ENCODE results near the gene DNAJA1.
"Not testable (repeated sequence)": the region's sequence is repeated elsewhere in the genome, so short reads cannot be mapped to it uniquely, and the experiment has no call there.

DNAJA1 gene

GRCh38 chr9:33024966-33025571 is at the start of gene DNAJA1:
Gene DNAJA1 (plus strand): TSS chr9:33025273. CDS start chr9:33026485, 1,212 bp downstream.
- no peak for DNase-seq

GRCh38 chr9:32978051-32978450 is 47.0 kb upstream of the DNAJA1 start:
- DNase-seq: no peak

GRCh38 chr9:32986971-32987370 is 38.1 kb upstream of the DNAJA1 start:
- DNase-seq: no peak

GRCh38 chr9:32989660-32990059 is 35.4 kb upstream of the DNAJA1 start:
- DNase-seq: no peak

GRCh38 chr9:32991897-32992594 is 33.0 kb upstream of the DNAJA1 start:
- no peak for DNase-seq

- no peak for DNase-seq
Measured at GRCh38 chr9:32992595-32993238, 32.4 kb upstream of the DNAJA1 start.

GRCh38 chr9:33000682-33001055 is 24.4 kb upstream of the DNAJA1 start:
- not testable (repeated sequence) for DNase-seq

- not testable (repeated sequence) for DNase-seq
Measured at GRCh38 chr9:33005335-33005734, 19.7 kb upstream of the DNAJA1 start.

GRCh38 chr9:33007755-33008154 is 17.3 kb upstream of the DNAJA1 start:
- no peak for DNase-seq

GRCh38 chr9:33011831-33012230 is 13.2 kb upstream of the DNAJA1 start:
- DNase-seq: no peak

- no peak for DNase-seq
Measured at GRCh38 chr9:33012328-33013069, 12.6 kb upstream of the DNAJA1 start.

- DNase-seq: no peak
Measured at GRCh38 chr9:33013962-33014664, 11.0 kb upstream of the DNAJA1 start.

GRCh38 chr9:33014665-33015014 is 10.4 kb upstream of the DNAJA1 start:
- DNase-seq: no peak

- no peak for DNase-seq
Measured at GRCh38 chr9:33017283-33018041, 7.6 kb upstream of the DNAJA1 start.

- no peak for DNase-seq
Measured at GRCh38 chr9:33019797-33020196, 5.3 kb upstream of the DNAJA1 start.

- no peak for DNase-seq
Measured at GRCh38 chr9:33022303-33022702, 2.8 kb upstream of the DNAJA1 start.

- DNase-seq: no peak
Measured at GRCh38 chr9:33022755-33023154, 2.3 kb upstream of the DNAJA1 start.

- no peak for DNase-seq
Measured at GRCh38 chr9:33023661-33024060, 1.4 kb upstream of the DNAJA1 start.

GRCh38 chr9:33024126-33024965 is 727 bp upstream of the DNAJA1 start:
- DNase-seq: no peak

- DNase-seq: no peak
Measured at GRCh38 chr9:33025572-33026342, 684 bp downstream of the DNAJA1 start.

All from NCI-H1417 treated with DMSO at 0.1 percent for 48 hours (cell line).